Measurements from ENCODE around the gene INPP5E.

Gene INPP5E

GRCh38 chr9:136438548-136439480 is 831 bp downstream of the INPP5E start (continued):
- TF ChIP-seq ZSCAN4 (tag by site-specific recombination; IDR thresholded peaks at IDR 0.05) (no peak), ZNF548 (tag by site-specific recombination; IDR thresholded peaks at IDR 0.05) (no peak), REPIN1 (tag by site-specific recombination; IDR thresholded peaks at IDR 0.05; ENCODE audit: low read depth) (no peak), GLIS1 (tag by site-specific recombination; IDR thresholded peaks at IDR 0.05) (peak; percentile 89), KLF7 (tag by site-specific recombination; IDR thresholded peaks at IDR 0.05; ENCODE audit: borderline replicate concordance) (no peak), OVOL3 (tag by site-specific recombination; IDR thresholded peaks at IDR 0.05) (no peak), KLF16 (tag by site-specific recombination; IDR thresholded peaks at IDR 0.05) (no peak), ZFP3 (tag by site-specific recombination; IDR thresholded peaks at IDR 0.05; ENCODE audit: low read depth) (no peak), KLF1 (tag by site-specific recombination; IDR thresholded peaks at IDR 0.05) (peak; percentile 64), ZNF302 (tag by site-specific recombination; IDR thresholded peaks at IDR 0.05; ENCODE audit: low read depth) (no peak), MZF1 (tag by site-specific recombination; IDR thresholded peaks at IDR 0.05; ENCODE audit: borderline replicate concordance) (no peak), TRIM28 (IDR thresholded peaks at IDR 0.05; ENCODE audit: borderline replicate concordance, low read length) (no peak), ZNF521 (tag by site-specific recombination; IDR thresholded peaks at IDR 0.05) (no peak), ZIC2 (tag by site-specific recombination; IDR thresholded peaks at IDR 0.05) (peak; percentile 30; the same call in 1 of the 2 replicates), ZNF133 (tag by site-specific recombination; IDR thresholded peaks at IDR 0.05) (no peak), ZBTB44 (tag by site-specific recombination; IDR thresholded peaks at IDR 0.05) (no peak), ZNF600 (tag by site-specific recombination; IDR thresholded peaks at IDR 0.05) (no peak; the same call in 1 of the 2 replicates), ZNF184 (tag by site-specific recombination; IDR thresholded peaks at IDR 0.05) (no peak), HOXA7 (CRISPR knock-in tag; IDR thresholded peaks at IDR 0.05; ENCODE audit: borderline replicate concordance) (no peak), ZNF660 (tag by site-specific recombination; IDR thresholded peaks at IDR 0.05) (no peak), TCF7L2 (IDR thresholded peaks at IDR 0.05; ENCODE audit: borderline replicate concordance, low read depth, low read length) (no peak), ELK4 (IDR thresholded peaks at IDR 0.05; ENCODE audit: borderline replicate concordance, low read depth, low read length) (no peak)
- TF ChIP-seq, protein P1, sequence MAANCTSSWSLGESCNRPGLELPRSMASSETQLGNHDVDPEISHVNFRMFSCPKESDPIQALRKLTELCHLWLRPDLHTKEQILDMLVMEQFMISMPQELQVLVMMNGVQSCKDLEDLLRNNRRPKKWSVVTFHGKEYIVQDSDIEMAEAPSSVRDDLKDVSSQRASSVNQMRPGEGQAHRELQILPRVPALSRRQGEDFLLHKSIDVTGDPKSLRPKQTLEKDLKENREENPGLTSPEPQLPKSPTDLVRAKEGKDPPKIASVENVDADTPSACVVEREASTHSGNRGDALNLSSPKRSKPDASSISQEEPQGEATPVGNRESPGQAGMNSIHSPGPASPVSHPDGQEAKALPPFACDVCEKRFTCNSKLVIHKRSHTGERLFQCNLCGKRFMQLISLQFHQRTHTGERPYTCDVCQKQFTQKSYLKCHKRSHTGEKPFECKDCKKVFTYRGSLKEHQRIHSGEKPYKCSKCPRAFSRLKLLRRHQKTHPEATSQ (tag by site-specific recombination; IDR thresholded peaks at IDR 0.05), result no peak
- TF ChIP-seq, protein P2, sequence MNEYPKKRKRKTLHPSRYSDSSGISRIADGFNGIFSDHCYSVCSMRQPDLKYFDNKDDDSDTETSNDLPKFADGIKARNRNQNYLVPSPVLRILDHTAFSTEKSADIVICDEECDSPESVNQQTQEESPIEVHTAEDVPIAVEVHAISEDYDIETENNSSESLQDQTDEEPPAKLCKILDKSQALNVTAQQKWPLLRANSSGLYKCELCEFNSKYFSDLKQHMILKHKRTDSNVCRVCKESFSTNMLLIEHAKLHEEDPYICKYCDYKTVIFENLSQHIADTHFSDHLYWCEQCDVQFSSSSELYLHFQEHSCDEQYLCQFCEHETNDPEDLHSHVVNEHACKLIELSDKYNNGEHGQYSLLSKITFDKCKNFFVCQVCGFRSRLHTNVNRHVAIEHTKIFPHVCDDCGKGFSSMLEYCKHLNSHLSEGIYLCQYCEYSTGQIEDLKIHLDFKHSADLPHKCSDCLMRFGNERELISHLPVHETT (tag by site-specific recombination; IDR thresholded peaks at IDR 0.05), result no peak
- TF ChIP-seq, protein P3, sequence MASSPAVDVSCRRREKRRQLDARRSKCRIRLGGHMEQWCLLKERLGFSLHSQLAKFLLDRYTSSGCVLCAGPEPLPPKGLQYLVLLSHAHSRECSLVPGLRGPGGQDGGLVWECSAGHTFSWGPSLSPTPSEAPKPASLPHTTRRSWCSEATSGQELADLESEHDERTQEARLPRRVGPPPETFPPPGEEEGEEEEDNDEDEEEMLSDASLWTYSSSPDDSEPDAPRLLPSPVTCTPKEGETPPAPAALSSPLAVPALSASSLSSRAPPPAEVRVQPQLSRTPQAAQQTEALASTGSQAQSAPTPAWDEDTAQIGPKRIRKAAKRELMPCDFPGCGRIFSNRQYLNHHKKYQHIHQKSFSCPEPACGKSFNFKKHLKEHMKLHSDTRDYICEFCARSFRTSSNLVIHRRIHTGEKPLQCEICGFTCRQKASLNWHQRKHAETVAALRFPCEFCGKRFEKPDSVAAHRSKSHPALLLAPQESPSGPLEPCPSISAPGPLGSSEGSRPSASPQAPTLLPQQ (tag by site-specific recombination; IDR thresholded peaks at IDR 0.05), result peak; percentile 69
- TF ChIP-seq, protein P4, sequence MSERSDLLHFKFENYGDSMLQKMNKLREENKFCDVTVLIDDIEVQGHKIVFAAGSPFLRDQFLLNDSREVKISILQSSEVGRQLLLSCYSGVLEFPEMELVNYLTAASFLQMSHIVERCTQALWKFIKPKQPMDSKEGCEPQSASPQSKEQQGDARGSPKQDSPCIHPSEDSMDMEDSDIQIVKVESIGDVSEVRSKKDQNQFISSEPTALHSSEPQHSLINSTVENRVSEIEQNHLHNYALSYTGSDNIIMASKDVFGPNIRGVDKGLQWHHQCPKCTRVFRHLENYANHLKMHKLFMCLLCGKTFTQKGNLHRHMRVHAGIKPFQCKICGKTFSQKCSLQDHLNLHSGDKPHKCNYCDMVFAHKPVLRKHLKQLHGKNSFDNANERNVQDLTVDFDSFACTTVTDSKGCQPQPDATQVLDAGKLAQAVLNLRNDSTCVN (tag by site-specific recombination; optimal IDR thresholded peaks at IDR 0.05), result peak; percentile 60
- TF ChIP-seq, protein P5, sequence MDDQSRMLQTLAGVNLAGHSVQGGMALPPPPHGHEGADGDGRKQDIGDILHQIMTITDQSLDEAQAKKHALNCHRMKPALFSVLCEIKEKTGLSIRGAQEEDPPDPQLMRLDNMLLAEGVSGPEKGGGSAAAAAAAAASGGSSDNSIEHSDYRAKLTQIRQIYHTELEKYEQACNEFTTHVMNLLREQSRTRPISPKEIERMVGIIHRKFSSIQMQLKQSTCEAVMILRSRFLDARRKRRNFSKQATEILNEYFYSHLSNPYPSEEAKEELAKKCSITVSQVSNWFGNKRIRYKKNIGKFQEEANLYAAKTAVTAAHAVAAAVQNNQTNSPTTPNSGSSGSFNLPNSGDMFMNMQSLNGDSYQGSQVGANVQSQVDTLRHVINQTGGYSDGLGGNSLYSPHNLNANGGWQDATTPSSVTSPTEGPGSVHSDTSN (CRISPR knock-in tag; IDR thresholded peaks at IDR 0.05), result no peak

All from HEK293 (cell line).